ENCODE data around the gene SCAF4. TPM values are rescaled to one million over a fixed set of nuclear protein-coding genes. Genes with fewer than 3 reads are reported as not detected.

Gene SCAF4
- total RNA-seq, 1 donor from 2014 or later, result 15.3 TPM

DNA sequence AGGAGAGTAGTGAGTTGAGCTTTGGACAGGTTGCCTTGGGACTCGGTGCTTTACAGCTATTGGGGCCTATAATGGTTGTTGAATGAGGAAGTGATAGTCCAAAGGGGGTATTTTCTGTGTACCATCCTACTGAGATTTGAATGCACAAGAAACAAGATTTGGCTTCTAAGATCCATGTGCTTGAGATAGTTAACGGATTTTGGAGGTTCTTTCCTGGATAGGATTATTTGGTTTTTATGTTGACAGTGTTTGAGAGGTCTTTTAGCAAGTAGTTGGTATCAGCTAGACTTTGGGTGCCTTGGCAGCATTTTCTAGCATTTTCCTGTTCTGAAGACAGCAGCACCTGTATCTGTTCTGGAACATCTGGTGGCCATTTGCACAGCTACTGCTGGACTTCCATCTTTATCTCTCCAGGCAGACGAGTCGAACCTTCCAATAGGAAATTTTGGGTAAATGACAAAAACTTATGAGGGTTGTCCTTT, 3.6 kb upstream of the SCAF4 start:
- Histone ChIP-seq H3K4me1 (peaks cover 32% of the 10 kb centered on the region), H3K27ac (replicated peaks) (no peak overlapping the region), H3K4me3 (no peak overlapping the region), H3K9me3 (replicated peaks) (no peaks in the 10 kb centered on the region), H3K27me3 (ENCODE audit: low read depth) (no peaks in the 10 kb centered on the region), H3K36me3 (no peaks in the 10 kb centered on the region)
- intact Hi-C loops (cut with micrococcal nuclease), result no loop called here
- TF ChIP-seq, protein P1, sequence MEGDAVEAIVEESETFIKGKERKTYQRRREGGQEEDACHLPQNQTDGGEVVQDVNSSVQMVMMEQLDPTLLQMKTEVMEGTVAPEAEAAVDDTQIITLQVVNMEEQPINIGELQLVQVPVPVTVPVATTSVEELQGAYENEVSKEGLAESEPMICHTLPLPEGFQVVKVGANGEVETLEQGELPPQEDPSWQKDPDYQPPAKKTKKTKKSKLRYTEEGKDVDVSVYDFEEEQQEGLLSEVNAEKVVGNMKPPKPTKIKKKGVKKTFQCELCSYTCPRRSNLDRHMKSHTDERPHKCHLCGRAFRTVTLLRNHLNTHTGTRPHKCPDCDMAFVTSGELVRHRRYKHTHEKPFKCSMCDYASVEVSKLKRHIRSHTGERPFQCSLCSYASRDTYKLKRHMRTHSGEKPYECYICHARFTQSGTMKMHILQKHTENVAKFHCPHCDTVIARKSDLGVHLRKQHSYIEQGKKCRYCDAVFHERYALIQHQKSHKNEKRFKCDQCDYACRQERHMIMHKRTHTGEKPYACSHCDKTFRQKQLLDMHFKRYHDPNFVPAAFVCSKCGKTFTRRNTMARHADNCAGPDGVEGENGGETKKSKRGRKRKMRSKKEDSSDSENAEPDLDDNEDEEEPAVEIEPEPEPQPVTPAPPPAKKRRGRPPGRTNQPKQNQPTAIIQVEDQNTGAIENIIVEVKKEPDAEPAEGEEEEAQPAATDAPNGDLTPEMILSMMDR (IDR thresholded peaks at IDR 0.05; ENCODE audit: borderline replicate concordance), result no peak
- no peak for DNase-seq

DNA sequence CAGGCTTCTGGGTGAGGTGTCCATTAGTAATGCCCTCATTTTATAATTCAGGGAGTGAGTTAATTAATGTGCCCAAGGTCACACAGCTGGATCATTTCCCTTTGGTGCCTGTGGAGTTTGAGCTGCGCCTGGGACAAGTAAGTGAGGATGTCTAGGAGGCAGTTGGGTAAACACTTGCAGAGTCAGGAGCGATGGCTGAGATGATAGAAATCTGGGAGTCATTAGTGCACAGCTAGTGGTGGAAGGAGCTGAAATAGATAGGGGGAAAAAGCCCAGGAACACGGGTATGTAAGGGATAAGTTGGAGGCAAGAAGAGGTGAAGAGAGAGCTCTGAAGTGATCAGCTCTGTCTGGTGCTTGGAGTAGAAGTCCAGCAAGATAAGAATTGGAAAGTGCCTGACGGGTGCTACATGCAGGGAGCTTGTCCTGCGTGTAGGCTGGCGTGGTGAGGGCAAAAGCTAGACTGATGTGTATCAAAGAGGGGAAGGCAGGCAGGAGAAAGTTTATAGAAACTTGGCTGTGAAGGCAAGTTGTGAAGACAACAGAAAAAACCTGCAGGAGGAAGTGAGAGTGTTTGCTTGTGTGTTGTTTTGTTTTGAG, 1.7 kb upstream of the SCAF4 start:
- TF ChIP-seq, protein P1 (IDR thresholded peaks at IDR 0.05; ENCODE audit: borderline replicate concordance), result no peak
- Histone ChIP-seq H3K9me3 (replicated peaks) (no peaks in the 10 kb centered on the region), H3K27me3 (ENCODE audit: low read depth) (no peaks in the 10 kb centered on the region), H3K4me3 (no peak overlapping the region), H3K27ac (replicated peaks) (peak overlapping the region; percentile 98), H3K4me1 (peaks cover 51% of the 10 kb centered on the region), H3K36me3 (no peaks in the 10 kb centered on the region)
- no peak for DNase-seq
- intact Hi-C loops (cut with micrococcal nuclease), result no loop called here

DNA sequence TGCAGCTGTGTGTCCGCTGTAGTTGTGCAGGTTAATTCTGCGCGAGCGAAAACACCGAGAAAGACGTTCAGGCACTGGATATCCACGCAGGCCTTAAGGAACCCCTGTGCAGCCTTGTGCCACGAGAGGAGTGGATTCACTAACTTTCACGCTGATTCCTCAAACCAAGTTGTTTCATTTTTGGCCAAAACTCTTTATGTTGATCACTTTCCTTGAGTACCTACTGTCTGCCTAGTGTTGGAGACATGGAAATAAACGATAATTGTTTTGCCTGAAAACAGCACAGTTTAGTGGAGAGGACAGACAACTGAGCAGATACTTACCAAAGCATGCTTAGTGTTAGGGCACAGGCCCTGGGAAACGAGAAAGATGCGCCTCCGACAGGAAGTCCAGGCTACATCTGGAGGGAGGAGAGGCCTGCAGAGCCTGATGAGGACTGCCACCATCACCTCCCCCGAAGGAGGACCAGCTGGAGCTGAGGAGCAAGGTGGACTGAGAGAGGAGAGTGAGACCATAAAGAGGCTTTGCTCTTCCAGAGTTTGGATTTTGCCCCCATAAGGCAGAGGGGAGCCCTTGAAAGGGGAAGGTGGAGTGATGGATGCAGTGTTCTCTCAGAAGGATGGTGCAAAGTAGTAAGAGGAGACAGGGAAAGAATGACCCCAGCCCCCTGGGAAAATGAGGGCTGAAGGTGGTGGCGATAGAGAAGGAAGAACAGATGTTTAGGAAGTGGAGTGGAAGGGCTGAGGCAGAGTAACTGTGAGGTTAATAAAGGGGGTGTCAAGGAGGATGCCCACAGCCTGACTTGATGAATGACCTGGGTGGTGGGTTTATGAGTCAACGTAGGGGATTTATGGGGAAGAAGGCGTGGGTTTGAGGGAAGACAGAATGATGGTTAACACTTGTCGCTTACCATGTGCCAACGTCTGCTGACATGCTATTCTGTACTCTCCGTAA, 956 bp upstream of the SCAF4 start:
- intact Hi-C loops (cut with micrococcal nuclease), result no loop called here
- Histone ChIP-seq H3K27ac (replicated peaks) (peak overlapping the region; percentile 98), H3K36me3 (no peaks in the 10 kb centered on the region), H3K4me3 (peak overlapping the region; percentile 99), H3K27me3 (ENCODE audit: low read depth) (no peaks in the 10 kb centered on the region), H3K9me3 (replicated peaks) (no peaks in the 10 kb centered on the region), H3K4me1 (peaks cover 58% of the 10 kb centered on the region)
- no peak for DNase-seq
- TF ChIP-seq, protein P1 (IDR thresholded peaks at IDR 0.05; ENCODE audit: borderline replicate concordance), result no peak

DNA sequence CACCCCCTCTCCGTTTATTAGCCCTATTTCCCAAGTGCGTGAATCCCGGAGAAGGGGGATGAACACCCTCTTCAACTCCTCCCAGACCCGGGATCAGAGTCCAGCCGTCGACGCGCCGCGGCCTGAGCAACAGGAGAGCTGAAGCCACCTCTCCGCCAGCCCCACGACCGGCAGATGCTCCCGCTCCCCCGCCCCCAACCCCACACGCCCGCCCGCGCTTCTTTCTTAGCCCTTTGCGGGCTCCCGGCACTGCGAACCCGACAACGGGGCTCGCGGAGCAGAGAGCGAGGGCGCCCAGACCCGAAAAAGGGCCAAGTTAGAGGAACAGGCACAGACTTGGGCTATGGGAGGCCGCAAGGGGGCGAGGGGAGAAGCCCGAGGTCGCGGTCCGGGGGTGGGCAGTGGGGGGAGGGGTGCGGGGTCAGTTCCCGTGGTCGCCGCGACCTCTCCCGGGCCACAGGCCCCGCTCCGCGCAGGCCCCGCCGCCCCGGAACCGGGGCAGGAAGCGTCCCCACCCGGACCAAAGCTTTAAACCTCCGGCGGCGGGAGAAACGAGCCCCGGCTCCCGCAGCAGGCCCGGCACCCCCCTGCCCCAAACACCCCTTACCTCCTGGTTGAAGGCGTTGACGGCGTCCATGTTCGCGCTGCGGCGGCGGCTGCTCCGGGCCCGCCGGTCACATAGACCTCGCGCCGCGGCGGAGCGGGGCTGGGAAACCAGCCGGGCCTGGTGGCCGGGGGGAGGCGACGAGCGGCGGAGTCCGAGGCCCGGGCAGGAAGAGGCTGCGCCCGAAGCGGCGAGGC, 662 bp downstream of the SCAF4 start:
- no peaks in the 10 kb centered on the region for H3K27me3 ChIP-seq (ENCODE audit: low read depth)
- peaks cover 5% of the 10 kb centered on the region for H3K36me3 ChIP-seq
- TF ChIP-seq, protein P1 (IDR thresholded peaks at IDR 0.05; ENCODE audit: borderline replicate concordance), result peak; percentile 17
- peak; percentile 40 for DNase-seq
- H3K27ac ChIP-seq (replicated peaks), result peak overlapping the region; percentile 98
- intact Hi-C loops (cut with micrococcal nuclease), result no loop called here
- H3K9me3 ChIP-seq (replicated peaks), result no peaks in the 10 kb centered on the region
- peaks cover 72% of the 10 kb centered on the region for H3K4me1 ChIP-seq
- peak overlapping the region; percentile 99 for H3K4me3 ChIP-seq

DNA sequence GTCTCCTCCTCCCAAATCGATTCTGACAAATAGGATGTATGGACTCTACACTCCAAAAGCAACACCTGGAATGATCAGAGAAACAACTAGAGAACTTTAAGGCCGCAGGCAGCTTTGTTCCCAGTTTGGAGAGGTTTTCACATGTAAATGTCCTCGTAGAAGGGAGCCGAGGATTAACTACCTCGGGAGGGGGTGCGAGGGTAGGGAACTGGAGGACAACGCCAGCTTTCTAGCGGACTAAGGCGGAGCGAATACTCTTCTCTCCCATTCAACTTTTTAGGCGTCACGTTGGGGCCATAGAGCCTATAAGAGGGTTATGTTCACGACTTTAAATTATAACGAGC, 1.2 kb downstream of the SCAF4 start:
- no peaks in the 10 kb centered on the region for H3K9me3 ChIP-seq (replicated peaks)
- H3K4me1 ChIP-seq, result peaks cover 73% of the 10 kb centered on the region
- TF ChIP-seq, protein P1 (IDR thresholded peaks at IDR 0.05; ENCODE audit: borderline replicate concordance), result no peak
- intact Hi-C loops (cut with micrococcal nuclease), result no loop called here
- no peak for DNase-seq
- H3K36me3 ChIP-seq, result peaks cover 5% of the 10 kb centered on the region
- peak overlapping the region; percentile 98 for H3K27ac ChIP-seq (replicated peaks)
- no peaks in the 10 kb centered on the region for H3K27me3 ChIP-seq (ENCODE audit: low read depth)
- peak overlapping the region; percentile 99 for H3K4me3 ChIP-seq
